B cell (primary cell): ENCODE measurements around the gene TNRC6C. TPM values are rescaled to one million over a fixed set of nuclear protein-coding genes. Genes with fewer than 3 reads are reported as not detected.

Experiments used
- ATAC-seq: fragments of 200-7000 bp; cut with Tn5 transposase; one replicate; pipeline ENCODE4 v1.10.0; 2021; ENCODE audit warnings: low read depth, mild to moderate bottlenecking, moderate number of reproducible peaks, moderate library complexity
- CTCF ChIA-PET: fragments of 350-600 bp; sonication (Branson Sonifier 250); formaldehyde crosslinking; loops from one replicate; lab custom pipeline; 2021; ENCODE audit warnings: antibody characterized with exemption, inconsistent platforms; lab: Charles Lee
- POLR2A ChIA-PET: fragments of 350-600 bp; sonication (Branson Sonifier 250); formaldehyde crosslinking; loops from one replicate; lab custom pipeline; 2021; ENCODE audit warnings: antibody characterized with exemption; lab: Charles Lee
- DNase-seq: peaks from one replicate; pipeline ENCODE4 v3.0.0; 2013
- H2AFZ ChIP-seq: 2 replicates; pipeline ENCODE4 v1.6.1; 2012; ENCODE audit warnings: mild to moderate bottlenecking, low read depth, low read length; ENCODE audit not compliant: insufficient read depth, poor library complexity, severe bottlenecking
- H3K27ac ChIP-seq, 2 donors: 1 replicate in 1 of 2; 2 replicates in 1 of 2; pipeline ENCODE4 v1.5.1; 2012 to 2013; ENCODE audit warnings: low read length in 2 of 2, mild to moderate bottlenecking in 2 of 2, moderate library complexity in 1 of 2
- H3K27me3 ChIP-seq, 4 experiments: fragments of 200-600 bp in 1 of 4; sonication (generic) in 1 of 4; replicated peaks in 1 of 4; 1 replicate in 2 of 4; 2 replicates in 2 of 4; pipeline versions ENCODE4 v1.6.1 to v1.7.0; 2013 to 2016; ENCODE audit warnings: low read length in 3 of 4, mild to moderate bottlenecking in 2 of 4, mixed read lengths in 1 of 4, moderate library complexity in 1 of 4; ENCODE audit not compliant: insufficient read depth in 4 of 4, control insufficient read depth in 3 of 4; ENCODE audit errors: control extremely low read depth in 1 of 4
- H3K36me3 ChIP-seq, 2 experiments: replicated peaks in 1 of 2; 1 replicate in 1 of 2; 2 replicates in 1 of 2; pipeline versions ENCODE4 v1.6.1 to v1.7.1; 2013; ENCODE audit warnings: low read length in 1 of 2; ENCODE audit not compliant: insufficient read depth in 2 of 2, control insufficient read depth in 1 of 2; ENCODE audit errors: control extremely low read depth in 1 of 2, extremely low read depth in 1 of 2
- H3K4me1 ChIP-seq, 2 donors: fragments of 200-600 bp in 1 of 2; sonication (generic) in 1 of 2; 1 replicate in 1 of 2; 2 replicates in 1 of 2; pipeline versions ENCODE4 v1.5.1 to v1.6.1; 2013 to 2017; ENCODE audit warnings: low read length in 2 of 2; ENCODE audit not compliant: control insufficient read depth in 2 of 2, insufficient read depth in 2 of 2
- H3K4me2 ChIP-seq: replicated peaks from 2 replicates; pipeline ENCODE3; 2012; ENCODE audit warnings: mild to moderate bottlenecking, low read depth, low read length; ENCODE audit not compliant: poor library complexity, severe bottlenecking
- H3K4me3 ChIP-seq, 5 experiments: fragments of 200-600 bp in 1 of 5; sonication (generic) in 1 of 5; 1 replicate in 3 of 5; 2 replicates in 2 of 5; pipeline versions ENCODE4 v1.5.1 to v1.7.0; 2011 to 2016; ENCODE audit warnings: low read length in 4 of 5, mild to moderate bottlenecking in 4 of 5, low read depth in 2 of 5, control low read depth in 1 of 5, moderate library complexity in 1 of 5; ENCODE audit not compliant: insufficient read depth in 1 of 5; ENCODE audit errors: control extremely low read depth in 1 of 5, extremely low read depth in 1 of 5
- H3K79me2 ChIP-seq: fragments of 200-600 bp; sonication (generic); one replicate; pipeline ENCODE4 v1.6.0; 2016; ENCODE audit warnings: low read length; ENCODE audit not compliant: control insufficient read depth, insufficient read depth
- H3K9ac ChIP-seq: fragments of 200-600 bp; sonication (generic); 2 replicates; pipeline ENCODE4 v1.6.1; 2017; ENCODE audit warnings: mild to moderate bottlenecking, low read length, moderate library complexity
- H3K9me3 ChIP-seq, 3 donors: one replicate each; pipeline versions ENCODE4 v1.6.1 to v1.7.1; 2013; ENCODE audit warnings: low read length in 2 of 3; ENCODE audit not compliant: control insufficient read depth in 2 of 3, insufficient read depth in 1 of 3; ENCODE audit errors: control extremely low read depth in 1 of 3
- H4K20me1 ChIP-seq: 2 replicates; pipeline ENCODE4 v1.6.0; 2012; ENCODE audit warnings: mild to moderate bottlenecking, low read length; ENCODE audit not compliant: insufficient read depth, control insufficient read depth, poor library complexity, severe bottlenecking
- H3K27ac Mint-ChIP-seq: one replicate; pipeline ENCODE4 v1.8.0; 2021; ENCODE audit warnings: mixed read lengths
- H3K27me3 Mint-ChIP-seq: one replicate; pipeline ENCODE4 v1.8.0; 2021; ENCODE audit warnings: mixed read lengths
- H3K4me1 Mint-ChIP-seq: one replicate; pipeline ENCODE4 v1.8.0; 2021; ENCODE audit warnings: mixed read lengths
- H3K4me3 Mint-ChIP-seq: one replicate; pipeline ENCODE4 v1.8.0; 2021; ENCODE audit warnings: mixed read lengths
- H3K9me3 Mint-ChIP-seq: one replicate; pipeline ENCODE4 v1.8.0; 2022; ENCODE audit warnings: mixed read lengths; ENCODE audit not compliant: insufficient read depth
- EZH2 ChIP-seq: IDR thresholded peaks from 2 replicates; pipeline ENCODE4 v1.6.1; 2012; ENCODE audit warnings: borderline replicate concordance, low read depth, mild to moderate bottlenecking, moderate library complexity, low read length; ENCODE audit not compliant: insufficient read depth, poor library complexity, severe bottlenecking
- WGBS: methylation state at CpG from one replicate; pipeline ENCODE4 v1.1.5; 2013; ENCODE audit warnings: missing lambda C conversion rate; ENCODE audit not compliant: insufficient coverage; 5-methylcytosine and 5-hydroxymethylcytosine counted together
- intact Hi-C: fragments of 100-400 bp; cut with micrococcal nuclease; formaldehyde crosslinking; loops from one replicate; pipeline ENCODE4 v1.10.0; 2022
- polyA plus RNA-seq: library from polyadenylated mRNA; depleted of rRNA; stranded (reverse); fragments of >200 nt; gene quantifications from 2 replicates; pipeline ENCODE4 v1.2.3, GENCODE V29; 2012
- total RNA-seq, 2 donors: library from RNA; stranded (reverse); fragments of 120-200 nt in 1 of 2; gene quantifications; 1 replicate in 1 of 2; 2 replicates in 1 of 2; pipeline versions ENCODE4 v1.2.3 to v1.2.4, GENCODE V29; 2013 to 2022
- TF ChIP-seq, protein P1 (sequence below): fragments of 200-600 bp; IDR thresholded peaks from one replicate; pipeline ENCODE4 v1.8.0; 2022; ENCODE audit warnings: antibody characterized with exemption, mild to moderate bottlenecking

The TNRC6C gene
- total and polyA plus RNA-seq, 2 donors (not counting 1 experiment from before 2014, with no cell fraction given), result 3.9 to 63.8 TPM

DNA sequence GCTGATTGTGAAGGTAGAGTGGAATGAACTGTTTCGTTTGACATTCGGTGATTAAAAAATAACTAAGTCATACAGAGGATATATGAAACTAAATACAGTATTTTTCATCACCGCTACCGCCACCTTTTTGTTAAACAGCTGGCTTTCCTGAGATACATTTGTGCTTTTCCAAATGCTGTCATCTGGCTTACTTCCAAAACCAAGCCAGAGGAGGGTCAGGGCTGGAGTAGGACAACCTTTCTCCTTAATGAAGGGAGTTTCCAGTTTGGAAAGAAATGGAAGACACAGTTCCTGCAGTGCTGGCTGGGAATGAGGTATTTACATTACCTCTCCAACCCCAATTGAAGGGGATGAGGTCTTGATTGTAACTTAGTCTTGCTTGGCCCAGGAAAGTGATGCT, 3.2 kb downstream of the TNRC6C start:
- no peak for TF ChIP-seq EZH2
- TF ChIP-seq, protein P1, sequence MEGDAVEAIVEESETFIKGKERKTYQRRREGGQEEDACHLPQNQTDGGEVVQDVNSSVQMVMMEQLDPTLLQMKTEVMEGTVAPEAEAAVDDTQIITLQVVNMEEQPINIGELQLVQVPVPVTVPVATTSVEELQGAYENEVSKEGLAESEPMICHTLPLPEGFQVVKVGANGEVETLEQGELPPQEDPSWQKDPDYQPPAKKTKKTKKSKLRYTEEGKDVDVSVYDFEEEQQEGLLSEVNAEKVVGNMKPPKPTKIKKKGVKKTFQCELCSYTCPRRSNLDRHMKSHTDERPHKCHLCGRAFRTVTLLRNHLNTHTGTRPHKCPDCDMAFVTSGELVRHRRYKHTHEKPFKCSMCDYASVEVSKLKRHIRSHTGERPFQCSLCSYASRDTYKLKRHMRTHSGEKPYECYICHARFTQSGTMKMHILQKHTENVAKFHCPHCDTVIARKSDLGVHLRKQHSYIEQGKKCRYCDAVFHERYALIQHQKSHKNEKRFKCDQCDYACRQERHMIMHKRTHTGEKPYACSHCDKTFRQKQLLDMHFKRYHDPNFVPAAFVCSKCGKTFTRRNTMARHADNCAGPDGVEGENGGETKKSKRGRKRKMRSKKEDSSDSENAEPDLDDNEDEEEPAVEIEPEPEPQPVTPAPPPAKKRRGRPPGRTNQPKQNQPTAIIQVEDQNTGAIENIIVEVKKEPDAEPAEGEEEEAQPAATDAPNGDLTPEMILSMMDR, result no peak
- Mint-ChIP-seq H3K4me3 (no peak overlapping the region), H3K9me3 (no peaks in the 10 kb centered on the region), H3K27ac (no peak overlapping the region), H3K27me3 (peaks cover 10% of the 10 kb centered on the region), H3K4me1 (peaks cover 61% of the 10 kb centered on the region)
- no peak overlapping the region for H3K4me3 ChIP-seq
- H4K20me1 ChIP-seq, result peaks cover 72% of the 10 kb centered on the region
- ChIA-PET POLR2A (no interaction called here), CTCF (no interaction called here)
- H3K9ac ChIP-seq, result no peak overlapping the region
- peaks cover 0 to 10% (median 6%) of the 10 kb centered on the region in 3 donors for H3K9me3 ChIP-seq
- ATAC-seq (no peak), DNase-seq (no peak)
- no peaks in the 10 kb centered on the region for H3K36me3 ChIP-seq
- H2AFZ ChIP-seq, result no peak overlapping the region
- H3K79me2 ChIP-seq, result peaks cover 75% of the 10 kb centered on the region
- H3K4me2 ChIP-seq, result no peak overlapping the region
- no CpG with 5 or more reads among the region's 4 CpGs for WGBS
- intact Hi-C loops, result no loop called here
- H3K4me1 ChIP-seq, result peaks cover 24 to 34% of the 10 kb centered on the region in 2 donors
- peaks cover 0 to 16% (median 7%) of the 10 kb centered on the region in 4 experiments for H3K27me3 ChIP-seq
- H3K27ac ChIP-seq, result no peak overlapping the region

DNA sequence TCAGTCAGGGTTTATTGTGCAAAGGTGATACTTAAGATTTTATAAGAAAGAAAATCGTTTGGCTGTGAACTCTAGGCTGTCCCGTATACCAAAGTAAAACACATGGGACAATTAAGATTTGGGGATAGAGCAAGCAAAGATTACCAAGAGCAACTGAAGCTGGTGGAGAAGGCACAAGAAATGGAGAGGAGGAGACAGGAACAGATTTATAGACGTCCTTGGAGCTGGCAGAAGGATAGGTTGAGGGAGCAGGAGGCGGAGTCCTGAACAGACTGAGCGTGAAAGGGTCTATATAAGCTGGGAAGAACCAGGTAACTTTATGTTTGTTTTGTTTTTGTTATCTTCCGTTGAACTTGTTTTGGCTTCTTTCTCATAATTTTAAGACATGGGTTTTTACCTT, 3.8 kb downstream of the TNRC6C start:
- peaks cover 78% of the 10 kb centered on the region for H4K20me1 ChIP-seq
- intact Hi-C loops, result no loop called here
- H3K9ac ChIP-seq, result no peak overlapping the region
- peaks cover 82% of the 10 kb centered on the region for H3K79me2 ChIP-seq
- DNase-seq (no peak), ATAC-seq (no peak)
- WGBS, result 92% methylated on average over 5 of the region's 6 CpGs
- no peaks in the 10 kb centered on the region for H3K36me3 ChIP-seq
- H2AFZ ChIP-seq, result no peak overlapping the region
- H3K4me1 Mint-ChIP-seq, result peaks cover 57% of the 10 kb centered on the region
- no peak overlapping the region for H3K4me2 ChIP-seq
- no peak overlapping the region for H3K4me3 Mint-ChIP-seq
- peaks cover 0 to 12% (median 5%) of the 10 kb centered on the region in 4 experiments for H3K27me3 ChIP-seq
- no peak overlapping the region for H3K4me3 ChIP-seq
- H3K4me1 ChIP-seq, result peaks cover 18 to 28% of the 10 kb centered on the region in 2 donors
- peaks cover 0 to 10% (median 6%) of the 10 kb centered on the region in 3 donors for H3K9me3 ChIP-seq
- no peak for TF ChIP-seq EZH2
- TF ChIP-seq, protein P1, result no peak
- H3K27ac ChIP-seq, result no peak overlapping the region
- ChIA-PET POLR2A (interaction anchor here (0.7 kb wide), 1 partner anchor 745 kb away, joined by 3 read pairs; no protein-coding TSS in a partner anchor), CTCF (interaction anchor here (1.0 to 1.8 kb wide), 2 partner anchors 50 to 57 kb away, joined by 3 to 7 read pairs; no protein-coding TSS in a partner anchor)
- H3K27ac Mint-ChIP-seq, result no peak overlapping the region
- H3K27me3 Mint-ChIP-seq, result peaks cover 10% of the 10 kb centered on the region
- H3K9me3 Mint-ChIP-seq, result no peaks in the 10 kb centered on the region
